ENCODE results near the gene LNPEP.

The LNPEP gene

GRCh38 chr5:96994493-96994892 lies 58.6 kb downstream of the LNPEP start:
- DNase-seq (ENCODE audit: low read depth, low spot score): no peak
- H3K27ac ChIP-seq: no peak overlapping the region

GRCh38 chr5:96995419-96995818 lies 59.5 kb downstream of the LNPEP start:
- no peak overlapping the region for H3K27ac ChIP-seq
- no peak for DNase-seq (ENCODE audit: low read depth, low spot score)

- no peak for DNase-seq (ENCODE audit: low read depth, low spot score)
- H3K27ac ChIP-seq: no peak overlapping the region
Observed at GRCh38 chr5:96997265-96997859, 61.5 kb downstream of the LNPEP start.

GRCh38 chr5:96999856-97000255 lies 64.0 kb downstream of the LNPEP start:
- DNase-seq (ENCODE audit: low read depth, low spot score): no peak
- H3K27ac ChIP-seq: no peak overlapping the region

- no peak for DNase-seq (ENCODE audit: low read depth, low spot score)
- H3K27ac ChIP-seq: no peak overlapping the region
Observed at GRCh38 chr5:97000391-97000790, 64.5 kb downstream of the LNPEP start.

- no peak for DNase-seq (ENCODE audit: low read depth, low spot score)
- no peak overlapping the region for H3K27ac ChIP-seq
Observed at GRCh38 chr5:97002983-97003382, 67.1 kb downstream of the LNPEP start.

- DNase-seq (ENCODE audit: low read depth, low spot score): no peak
- no peak overlapping the region for H3K27ac ChIP-seq
Observed at GRCh38 chr5:97004423-97005060, 68.7 kb downstream of the LNPEP start.

- DNase-seq (ENCODE audit: low read depth, low spot score): no peak
- no peak overlapping the region for H3K27ac ChIP-seq
Observed at GRCh38 chr5:97006454-97007060, 70.7 kb downstream of the LNPEP start.

- DNase-seq (ENCODE audit: low read depth, low spot score): no peak
- no peak overlapping the region for H3K27ac ChIP-seq
Observed at GRCh38 chr5:97009212-97009898, 73.5 kb downstream of the LNPEP start.

- no peak for DNase-seq (ENCODE audit: low read depth, low spot score)
- H3K27ac ChIP-seq: no peak overlapping the region
Observed at GRCh38 chr5:97009921-97010320, 74.0 kb downstream of the LNPEP start.

GRCh38 chr5:97010606-97011005 lies 74.7 kb downstream of the LNPEP start:
- no peak for DNase-seq (ENCODE audit: low read depth, low spot score)
- no peak overlapping the region for H3K27ac ChIP-seq

- no peak for DNase-seq (ENCODE audit: low read depth, low spot score)
- no peak overlapping the region for H3K27ac ChIP-seq
Observed at GRCh38 chr5:97011567-97011966, 75.7 kb downstream of the LNPEP start.

- H3K27ac ChIP-seq: no peak overlapping the region
- DNase-seq (ENCODE audit: low read depth, low spot score): no peak
Observed at GRCh38 chr5:97019435-97020117, 83.7 kb downstream of the LNPEP start.

GRCh38 chr5:97021416-97021815 lies 85.5 kb downstream of the LNPEP start:
- no peak overlapping the region for H3K27ac ChIP-seq
- DNase-seq (ENCODE audit: low read depth, low spot score): no peak

- no peak overlapping the region for H3K27ac ChIP-seq
- no peak for DNase-seq (ENCODE audit: low read depth, low spot score)
Observed at GRCh38 chr5:97022898-97023297, 87.0 kb downstream of the LNPEP start.

- H3K27ac ChIP-seq: no peak overlapping the region
- DNase-seq (ENCODE audit: low read depth, low spot score): no peak
Observed at GRCh38 chr5:97026721-97027120, 90.8 kb downstream of the LNPEP start.

- H3K27ac ChIP-seq: no peak overlapping the region
- DNase-seq (ENCODE audit: low read depth, low spot score): no peak
Observed at GRCh38 chr5:97037819-97038218, 101.9 kb downstream of the LNPEP start.

- DNase-seq (ENCODE audit: low read depth, low spot score): no peak
- no peak overlapping the region for H3K27ac ChIP-seq
Observed at GRCh38 chr5:97041239-97041638, 105.4 kb downstream of the LNPEP start.

GRCh38 chr5:97042996-97043395 lies 107.1 kb downstream of the LNPEP start:
- DNase-seq (ENCODE audit: low read depth, low spot score): no peak
- H3K27ac ChIP-seq: no peak overlapping the region

GRCh38 chr5:97043511-97043910 lies 107.6 kb downstream of the LNPEP start:
- no peak for DNase-seq (ENCODE audit: low read depth, low spot score)
- no peak overlapping the region for H3K27ac ChIP-seq

- no peak overlapping the region for H3K27ac ChIP-seq
- DNase-seq (ENCODE audit: low read depth, low spot score): no peak
Observed at GRCh38 chr5:97044052-97044451, 108.2 kb downstream of the LNPEP start.
